22Rv1 (cell line): ENCODE measurements around the gene BIN2.

Experiments used
- ZFX ChIP-seq: fragments of 450-650 bp; IDR thresholded peaks from 2 replicates; pipeline ENCODE4 v1.6.1; 2017; ENCODE audit warnings: antibody characterized with exemption, borderline replicate concordance
- TF ChIP-seq, protein P1 (sequence below): fragments of 450-650 bp; IDR thresholded peaks from 2 replicates; pipeline ENCODE4 v1.5.1; 2017; ENCODE audit warnings: mild to moderate bottlenecking

DNA sequence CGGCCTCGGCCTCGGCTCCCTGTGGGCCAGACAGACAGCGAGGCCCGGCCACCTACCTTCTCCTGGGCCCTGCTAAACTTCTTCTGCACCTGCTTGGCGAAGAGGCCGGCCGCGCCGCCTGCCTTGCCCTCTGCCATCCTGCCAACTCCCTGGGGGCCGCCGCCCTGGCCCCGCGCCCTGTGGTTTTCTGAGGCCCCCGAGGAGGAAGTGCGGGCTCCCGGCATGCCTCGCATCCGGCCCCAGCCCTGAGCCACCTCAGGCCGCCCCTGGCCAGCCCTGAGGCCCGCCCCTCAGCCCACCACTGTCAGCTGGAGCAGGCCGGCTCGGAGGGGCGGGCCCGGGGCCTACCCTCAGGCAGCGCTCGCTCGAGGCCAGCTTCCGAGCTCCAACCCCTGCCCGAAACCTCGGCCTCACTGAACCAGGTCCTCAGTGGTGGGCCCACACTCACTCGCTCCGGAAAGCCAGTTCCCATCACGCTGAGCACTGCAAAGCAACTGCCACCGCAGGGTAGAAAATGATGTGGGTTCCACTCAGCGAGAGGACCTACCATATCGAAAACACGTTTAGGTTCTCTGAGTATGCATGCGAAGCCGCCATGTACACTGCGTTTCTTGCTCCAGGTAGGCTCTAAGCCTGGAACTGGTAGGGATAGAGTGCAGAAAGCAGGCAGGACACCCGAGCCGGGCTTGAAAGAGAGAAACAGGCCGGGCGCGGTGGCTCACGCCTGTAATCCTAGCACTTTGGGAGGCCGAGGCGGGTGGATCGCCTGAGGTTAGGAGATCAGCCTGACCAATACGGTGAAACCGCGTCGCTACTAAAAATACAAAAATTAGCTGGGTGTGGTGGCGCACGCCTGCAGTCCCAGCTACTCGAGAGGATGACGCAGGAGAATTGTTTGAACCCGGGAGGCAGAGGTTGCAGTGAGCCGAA lies at the start of gene BIN2:
- TF ChIP-seq ZFX = no peak
- TF ChIP-seq, protein P1, sequence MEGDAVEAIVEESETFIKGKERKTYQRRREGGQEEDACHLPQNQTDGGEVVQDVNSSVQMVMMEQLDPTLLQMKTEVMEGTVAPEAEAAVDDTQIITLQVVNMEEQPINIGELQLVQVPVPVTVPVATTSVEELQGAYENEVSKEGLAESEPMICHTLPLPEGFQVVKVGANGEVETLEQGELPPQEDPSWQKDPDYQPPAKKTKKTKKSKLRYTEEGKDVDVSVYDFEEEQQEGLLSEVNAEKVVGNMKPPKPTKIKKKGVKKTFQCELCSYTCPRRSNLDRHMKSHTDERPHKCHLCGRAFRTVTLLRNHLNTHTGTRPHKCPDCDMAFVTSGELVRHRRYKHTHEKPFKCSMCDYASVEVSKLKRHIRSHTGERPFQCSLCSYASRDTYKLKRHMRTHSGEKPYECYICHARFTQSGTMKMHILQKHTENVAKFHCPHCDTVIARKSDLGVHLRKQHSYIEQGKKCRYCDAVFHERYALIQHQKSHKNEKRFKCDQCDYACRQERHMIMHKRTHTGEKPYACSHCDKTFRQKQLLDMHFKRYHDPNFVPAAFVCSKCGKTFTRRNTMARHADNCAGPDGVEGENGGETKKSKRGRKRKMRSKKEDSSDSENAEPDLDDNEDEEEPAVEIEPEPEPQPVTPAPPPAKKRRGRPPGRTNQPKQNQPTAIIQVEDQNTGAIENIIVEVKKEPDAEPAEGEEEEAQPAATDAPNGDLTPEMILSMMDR = no peak
